ENCODE data around the gene TSGA10IP.

DNA sequence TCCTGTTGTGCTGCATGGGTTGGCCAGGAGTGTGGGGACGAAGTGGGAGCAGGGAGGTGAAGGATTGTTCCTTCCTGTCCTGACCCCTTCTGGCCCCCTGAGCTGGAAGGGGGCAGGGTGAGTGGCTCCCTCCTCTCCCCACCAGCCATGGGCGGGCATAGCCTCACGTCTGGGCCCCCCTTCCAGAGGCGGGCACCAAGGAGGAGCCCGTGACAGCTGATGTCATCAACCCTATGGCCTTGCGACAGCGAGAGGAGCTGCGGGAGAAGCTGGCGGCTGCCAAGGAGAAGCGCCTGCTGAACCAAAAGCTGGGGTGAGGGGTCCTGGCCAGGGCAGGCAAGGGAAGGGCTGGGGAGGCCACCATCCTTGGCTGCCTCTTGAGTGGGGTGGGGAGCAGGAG is 19.6 kb downstream of the TSGA10IP start:
- TF ChIP-seq, protein P1, sequence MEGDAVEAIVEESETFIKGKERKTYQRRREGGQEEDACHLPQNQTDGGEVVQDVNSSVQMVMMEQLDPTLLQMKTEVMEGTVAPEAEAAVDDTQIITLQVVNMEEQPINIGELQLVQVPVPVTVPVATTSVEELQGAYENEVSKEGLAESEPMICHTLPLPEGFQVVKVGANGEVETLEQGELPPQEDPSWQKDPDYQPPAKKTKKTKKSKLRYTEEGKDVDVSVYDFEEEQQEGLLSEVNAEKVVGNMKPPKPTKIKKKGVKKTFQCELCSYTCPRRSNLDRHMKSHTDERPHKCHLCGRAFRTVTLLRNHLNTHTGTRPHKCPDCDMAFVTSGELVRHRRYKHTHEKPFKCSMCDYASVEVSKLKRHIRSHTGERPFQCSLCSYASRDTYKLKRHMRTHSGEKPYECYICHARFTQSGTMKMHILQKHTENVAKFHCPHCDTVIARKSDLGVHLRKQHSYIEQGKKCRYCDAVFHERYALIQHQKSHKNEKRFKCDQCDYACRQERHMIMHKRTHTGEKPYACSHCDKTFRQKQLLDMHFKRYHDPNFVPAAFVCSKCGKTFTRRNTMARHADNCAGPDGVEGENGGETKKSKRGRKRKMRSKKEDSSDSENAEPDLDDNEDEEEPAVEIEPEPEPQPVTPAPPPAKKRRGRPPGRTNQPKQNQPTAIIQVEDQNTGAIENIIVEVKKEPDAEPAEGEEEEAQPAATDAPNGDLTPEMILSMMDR (optimal IDR thresholded peaks at IDR 0.05 in 1 of 3, IDR thresholded peaks at IDR 0.05 in 1 of 3, conservative IDR thresholded peaks at IDR 0.05 in 1 of 3; ENCODE audit: extremely low read depth in 1 of 3, insufficient read depth in 2 of 3, low read length in 3 of 3): no peak
- no peak for TF ChIP-seq EZH2 (IDR thresholded peaks at IDR 0.05; ENCODE audit: low read length)

Data from keratinocyte (primary cell).